Calu3 (cell line): ENCODE data around the gene PITPNM3. TPM values are rescaled to one million over a fixed set of nuclear protein-coding genes. Genes with fewer than 3 reads are reported as not detected.
A peak's percentile ranks its signal among the peaks of the same experiment; 100 is the strongest.

Experiments
- BruUV-seq: library from RNA; stranded (reverse); fragments of 400-500 nt; replicated peaks from 2 replicates; lab custom pipeline; 2021; lab: Mats Ljungman, UMichigan
- CTCF ChIA-PET: fragments of 300-600 bp; sonication (Branson Sonifier 250); formaldehyde crosslinking; loops from one replicate; lab custom pipeline; 2022; ENCODE audit warnings: antibody characterized with exemption; lab: Charles Lee
- DNase-seq: peaks from one replicate; pipeline ENCODE4 v3.0.0; 2022
- H3K27ac Mint-ChIP-seq: one replicate; pipeline ENCODE4 v1.8.0; 2022; ENCODE audit warnings: mixed read lengths; ENCODE audit not compliant: unreplicated experiment
- H3K27me3 Mint-ChIP-seq: one replicate; pipeline ENCODE4 v1.8.0; 2022; ENCODE audit warnings: mixed read lengths; ENCODE audit not compliant: unreplicated experiment
- H3K36me3 Mint-ChIP-seq: one replicate; pipeline ENCODE4 v1.8.0; 2022; ENCODE audit warnings: mild to moderate bottlenecking, moderate library complexity, mixed read lengths; ENCODE audit not compliant: insufficient read depth, unreplicated experiment
- H3K4me1 Mint-ChIP-seq: one replicate; pipeline ENCODE4 v1.8.0; 2022; ENCODE audit warnings: mild to moderate bottlenecking, low read depth, mixed read lengths; ENCODE audit not compliant: unreplicated experiment
- H3K4me3 Mint-ChIP-seq: one replicate; pipeline ENCODE4 v1.8.0; 2022; ENCODE audit warnings: mild to moderate bottlenecking, low read depth, moderate library complexity, mixed read lengths; ENCODE audit not compliant: unreplicated experiment
- H3K9me3 Mint-ChIP-seq: one replicate; pipeline ENCODE4 v1.8.0; 2022; ENCODE audit warnings: low read depth, mixed read lengths; ENCODE audit not compliant: unreplicated experiment
- intact Hi-C: fragments of 100-400 bp; cut with micrococcal nuclease; formaldehyde crosslinking; loops from one replicate; pipeline ENCODE4 v1.10.0; 2022; ENCODE audit not compliant: unreplicated experiment
- total RNA-seq: library from RNA; stranded (reverse); gene quantifications from 2 replicates; pipeline ENCODE4 v1.2.3, GENCODE V29; 2022
- TF ChIP-seq, protein P1 (sequence below): fragments of 200-600 bp; IDR thresholded peaks from one replicate; pipeline ENCODE4 v1.8.0; 2022; ENCODE audit warnings: antibody characterized with exemption; ENCODE audit not compliant: unreplicated experiment

The PITPNM3 gene
- total RNA-seq, 1 experiment from 2014 or later = 10.7 TPM

DNA sequence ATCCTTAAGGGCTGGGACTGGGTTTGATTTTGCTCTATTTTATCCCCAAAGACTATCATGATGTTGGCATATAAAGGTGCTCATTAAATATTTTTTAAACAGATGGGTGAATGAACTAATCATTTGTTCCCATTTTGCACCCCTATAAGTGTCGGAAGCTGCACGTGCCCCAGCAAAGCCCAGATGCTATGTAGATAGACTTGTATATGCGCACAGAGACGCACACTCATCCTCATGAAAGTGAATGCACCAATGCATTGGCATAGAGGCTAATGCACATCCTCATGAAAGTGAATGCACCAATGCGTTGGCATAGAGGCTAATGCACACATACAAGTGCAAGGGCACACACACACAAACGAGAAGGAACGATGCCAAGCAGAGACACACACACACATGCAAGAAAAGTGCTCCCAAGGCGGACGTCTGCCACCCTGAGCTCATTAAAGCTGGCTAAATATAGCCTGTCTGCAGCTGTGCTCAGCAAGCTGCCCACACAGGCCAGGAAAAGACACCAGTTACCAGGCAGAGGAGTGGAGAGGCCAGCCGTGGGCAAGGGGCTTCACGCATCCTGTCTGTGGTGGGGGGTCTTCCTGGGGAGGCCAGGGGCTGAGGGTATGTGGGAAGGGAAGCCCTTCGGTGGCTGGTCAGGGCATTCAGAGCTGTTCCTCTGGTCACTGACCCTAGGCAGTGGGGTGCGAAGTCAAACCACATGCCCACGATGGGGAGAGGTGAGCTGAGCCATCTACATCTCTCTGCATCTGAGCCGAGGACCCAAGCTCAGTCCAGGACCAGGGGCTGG lies 59.5 kb downstream of the PITPNM3 start:
- TF ChIP-seq, protein P1, sequence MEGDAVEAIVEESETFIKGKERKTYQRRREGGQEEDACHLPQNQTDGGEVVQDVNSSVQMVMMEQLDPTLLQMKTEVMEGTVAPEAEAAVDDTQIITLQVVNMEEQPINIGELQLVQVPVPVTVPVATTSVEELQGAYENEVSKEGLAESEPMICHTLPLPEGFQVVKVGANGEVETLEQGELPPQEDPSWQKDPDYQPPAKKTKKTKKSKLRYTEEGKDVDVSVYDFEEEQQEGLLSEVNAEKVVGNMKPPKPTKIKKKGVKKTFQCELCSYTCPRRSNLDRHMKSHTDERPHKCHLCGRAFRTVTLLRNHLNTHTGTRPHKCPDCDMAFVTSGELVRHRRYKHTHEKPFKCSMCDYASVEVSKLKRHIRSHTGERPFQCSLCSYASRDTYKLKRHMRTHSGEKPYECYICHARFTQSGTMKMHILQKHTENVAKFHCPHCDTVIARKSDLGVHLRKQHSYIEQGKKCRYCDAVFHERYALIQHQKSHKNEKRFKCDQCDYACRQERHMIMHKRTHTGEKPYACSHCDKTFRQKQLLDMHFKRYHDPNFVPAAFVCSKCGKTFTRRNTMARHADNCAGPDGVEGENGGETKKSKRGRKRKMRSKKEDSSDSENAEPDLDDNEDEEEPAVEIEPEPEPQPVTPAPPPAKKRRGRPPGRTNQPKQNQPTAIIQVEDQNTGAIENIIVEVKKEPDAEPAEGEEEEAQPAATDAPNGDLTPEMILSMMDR = no peak
- intact Hi-C loops = no loop called here
- CTCF ChIA-PET = no interaction called here
- Mint-ChIP-seq H3K4me3 (no peak overlapping the region), H3K27ac (no peak overlapping the region), H3K4me1 (peaks cover 19% of the 10 kb centered on the region), H3K27me3 (no peaks in the 10 kb centered on the region), H3K36me3 (no peaks in the 10 kb centered on the region), H3K9me3 (no peaks in the 10 kb centered on the region)
- no TSS peak for BruUV-seq
- no peak for DNase-seq

DNA sequence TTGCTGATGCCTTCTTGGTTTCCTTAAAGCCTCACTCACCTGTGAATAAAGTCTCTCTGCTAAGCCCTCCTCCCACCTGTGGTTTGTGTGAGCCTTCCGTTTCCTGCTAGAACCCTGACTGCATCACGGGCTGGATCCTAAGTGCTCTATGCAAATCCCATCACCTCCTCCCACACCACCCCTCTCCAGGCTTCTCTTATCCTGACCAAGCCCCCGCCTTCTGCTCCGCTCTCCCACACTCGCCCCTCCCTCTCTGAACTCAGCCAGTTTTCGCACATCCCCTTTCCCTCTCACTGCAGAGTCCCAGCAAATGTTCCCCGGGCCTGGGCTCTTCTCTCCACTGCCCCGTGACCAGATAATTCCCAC lies 60.3 kb downstream of the PITPNM3 start:
- no TSS peak for BruUV-seq
- peaks cover 19% of the 10 kb centered on the region for H3K4me1 Mint-ChIP-seq

DNA sequence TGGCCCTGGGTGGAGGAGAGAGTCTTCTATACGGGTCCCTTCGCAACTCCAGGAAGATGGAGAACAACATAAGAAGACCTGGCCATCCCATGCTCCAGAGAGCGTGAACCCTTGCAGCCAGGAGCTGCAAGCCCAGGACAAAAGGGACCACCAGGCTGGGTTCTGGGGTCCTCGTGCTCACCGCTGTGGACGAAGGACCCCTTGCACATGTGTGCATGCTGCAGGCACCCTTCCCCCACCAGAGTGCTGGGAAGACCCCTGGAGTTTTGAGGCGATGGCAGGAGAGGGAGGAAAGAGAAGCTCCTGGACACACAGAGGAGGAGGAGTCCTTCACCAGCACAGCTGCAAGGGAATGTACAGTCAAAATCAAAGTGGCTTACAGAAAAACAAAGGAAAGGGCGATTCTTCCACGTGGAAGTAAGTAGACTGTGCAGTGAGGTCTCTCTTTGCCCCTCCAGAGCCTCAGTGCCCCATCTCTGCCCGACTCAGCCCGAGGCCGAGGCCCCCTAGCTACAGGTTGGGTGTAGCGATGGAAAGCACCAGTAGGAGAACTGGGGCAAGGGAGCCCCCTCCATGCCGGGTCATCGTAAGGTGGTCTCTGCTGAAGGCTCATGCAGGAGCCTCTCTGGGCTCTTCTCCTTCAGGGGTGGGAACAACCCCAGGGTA lies 60.8 kb downstream of the PITPNM3 start:
- H3K9me3 Mint-ChIP-seq = no peaks in the 10 kb centered on the region
- CTCF ChIA-PET = no interaction called here
- no peak overlapping the region for H3K4me3 Mint-ChIP-seq

More for the DNA sequence above, 60.3 kb downstream of the PITPNM3 start:
- Mint-ChIP-seq H3K27me3 (no peaks in the 10 kb centered on the region), H3K4me3 (no peak overlapping the region), H3K36me3 (no peaks in the 10 kb centered on the region), H3K9me3 (no peaks in the 10 kb centered on the region), H3K27ac (no peak overlapping the region)
- CTCF ChIA-PET = no interaction called here
- DNase-seq = no peak
- TF ChIP-seq, protein P1 = no peak
- intact Hi-C loops = no loop called here

DNA sequence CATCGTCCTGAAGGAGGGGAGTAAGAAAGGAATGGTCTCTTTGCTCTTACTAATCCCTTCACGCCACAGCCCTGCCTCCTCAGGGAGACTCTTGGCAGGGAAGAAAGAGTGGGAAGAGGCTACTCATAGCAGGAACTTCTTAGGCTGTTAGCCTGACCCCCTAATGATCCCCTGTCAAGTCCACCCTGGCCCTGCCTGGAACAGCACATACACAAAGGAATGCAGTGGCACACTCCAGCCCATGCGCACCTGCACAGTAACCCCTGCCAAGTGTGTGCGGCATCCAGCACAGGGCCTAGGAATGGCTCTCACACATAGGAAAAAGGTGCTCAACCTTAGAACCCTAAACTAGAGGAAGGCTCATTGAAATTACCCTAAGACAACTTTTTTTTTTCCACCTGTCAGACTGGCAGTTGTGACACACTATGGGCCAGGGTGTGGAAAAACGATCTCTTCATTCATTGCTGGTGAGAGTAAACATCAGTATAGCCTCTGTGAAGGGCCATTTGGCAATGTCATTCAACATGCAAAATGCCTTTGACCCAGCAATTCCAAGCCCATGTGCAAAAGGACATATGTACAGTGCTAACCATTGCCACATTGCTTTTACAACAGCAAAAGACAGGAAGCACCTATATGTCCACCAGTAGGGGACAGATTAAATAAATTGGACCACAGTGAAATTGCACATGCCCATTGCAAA lies 62.0 kb downstream of the PITPNM3 start:
- CTCF ChIA-PET = no interaction called here
- peak; percentile 36 for DNase-seq
- Mint-ChIP-seq H3K4me3 (no peak overlapping the region), H3K4me1 (peaks cover 19% of the 10 kb centered on the region), H3K9me3 (no peaks in the 10 kb centered on the region), H3K36me3 (no peaks in the 10 kb centered on the region), H3K27ac (peak overlapping the region; percentile 30), H3K27me3 (no peaks in the 10 kb centered on the region)
- TF ChIP-seq, protein P1 = no peak
- BruUV-seq = no TSS peak
- intact Hi-C loops = no loop called here

More for the DNA sequence above, 60.8 kb downstream of the PITPNM3 start:
- DNase-seq = no peak
- Mint-ChIP-seq H3K36me3 (no peaks in the 10 kb centered on the region), H3K27me3 (no peaks in the 10 kb centered on the region), H3K27ac (no peak overlapping the region), H3K4me1 (peaks cover 19% of the 10 kb centered on the region)
- intact Hi-C loops = no loop called here
- TF ChIP-seq, protein P1 = no peak
- no TSS peak for BruUV-seq
